Liver (tissue), 9 donors: ENCODE results near the gene PROZ. TPM values are rescaled to one million over a fixed set of nuclear protein-coding genes. Genes with fewer than 3 reads are reported as not detected.

ENCODE experiments used
- DNase-seq: peaks from one replicate; pipeline ENCODE4 v3.0.0-alpha.2; 2017; ENCODE audit warnings: low spot score
- H3K27ac ChIP-seq, 2 donors: one replicate each; pipeline ENCODE4 v1.7.0; 2013; ENCODE audit warnings: inconsistent platforms in 2 of 2, low read length in 2 of 2, control low read depth in 1 of 2, low read depth in 1 of 2, mild to moderate bottlenecking in 1 of 2
- H3K27me3 ChIP-seq, 4 donors: one replicate each; pipeline versions ENCODE4 v1.6.1 to v1.7.0; 2013; ENCODE audit warnings: low read length in 3 of 4, inconsistent platforms in 1 of 4, mild to moderate bottlenecking in 1 of 4, moderate library complexity in 1 of 4; ENCODE audit not compliant: control insufficient read depth in 4 of 4, insufficient read depth in 4 of 4
- H3K36me3 ChIP-seq, 4 donors: one replicate each; pipeline versions ENCODE4 v1.6.1 to v1.7.0; 2013; ENCODE audit warnings: low read length in 3 of 4, mild to moderate bottlenecking in 3 of 4, low read depth in 1 of 4, moderate library complexity in 1 of 4; ENCODE audit not compliant: control insufficient read depth in 4 of 4, insufficient read depth in 3 of 4
- H3K4me1 ChIP-seq, 4 donors: one replicate each; pipeline versions ENCODE4 v1.6.1 to v1.7.0; 2013; ENCODE audit warnings: low read length in 3 of 4, mild to moderate bottlenecking in 3 of 4, moderate library complexity in 1 of 4; ENCODE audit not compliant: control insufficient read depth in 4 of 4, insufficient read depth in 4 of 4
- H3K4me3 ChIP-seq, 3 donors: one replicate each; pipeline versions ENCODE4 v1.6.1 to v1.7.0; 2013; ENCODE audit warnings: low read length in 3 of 3, control low read depth in 1 of 3, low read depth in 1 of 3, mild to moderate bottlenecking in 1 of 3
- H3K9ac ChIP-seq, 2 donors: one replicate each; pipeline ENCODE4 v1.7.0; 2013; ENCODE audit warnings: low read length in 2 of 2, mild to moderate bottlenecking in 2 of 2, moderate library complexity in 2 of 2, control low read depth in 1 of 2, low read depth in 1 of 2
- H3K9me3 ChIP-seq, 4 donors: one replicate each; pipeline versions ENCODE4 v1.6.1 to v1.7.0; 2013; ENCODE audit warnings: low read length in 3 of 4; ENCODE audit not compliant: control insufficient read depth in 4 of 4
- ATF3 ChIP-seq: IDR thresholded peaks from 2 replicates; pipeline ENCODE4 v1.6.1; 2016; ENCODE audit warnings: antibody characterized with exemption
- EGR1 ChIP-seq, 2 donors: IDR thresholded peaks; 2 replicates each; pipeline ENCODE4 v1.6.1; 2016 to 2018; ENCODE audit warnings: antibody characterized with exemption in 2 of 2, low read depth in 2 of 2
- FOXA1 ChIP-seq: IDR thresholded peaks from 2 replicates; pipeline ENCODE4 v1.6.1; 2016; ENCODE audit warnings: antibody characterized with exemption
- FOXA2 ChIP-seq: IDR thresholded peaks from 2 replicates; pipeline ENCODE4 v1.6.1; 2016; ENCODE audit warnings: antibody characterized with exemption
- GABPA ChIP-seq, 2 donors: IDR thresholded peaks in 1 of 2; conservative IDR thresholded peaks in 1 of 2; 2 replicates each; pipeline ENCODE4 v1.6.1; 2016; ENCODE audit warnings: antibody characterized with exemption in 2 of 2, mild to moderate bottlenecking in 1 of 2, moderate library complexity in 1 of 2
- HNF4A ChIP-seq, 2 donors: conservative IDR thresholded peaks; 2 replicates each; pipeline ENCODE4 v1.6.1; 2016; ENCODE audit warnings: antibody characterized with exemption in 2 of 2, mild to moderate bottlenecking in 2 of 2
- MAX ChIP-seq: IDR thresholded peaks from 2 replicates; pipeline ENCODE4 v1.6.1; 2016; ENCODE audit warnings: antibody characterized with exemption
- RAD21 ChIP-seq, 2 donors: IDR thresholded peaks; 2 replicates each; pipeline ENCODE4 v1.6.1; 2016; ENCODE audit warnings: antibody characterized with exemption in 2 of 2, mild to moderate bottlenecking in 2 of 2
- REST ChIP-seq: IDR thresholded peaks from 2 replicates; pipeline ENCODE4 v1.6.1; 2016; ENCODE audit warnings: antibody characterized with exemption, mild to moderate bottlenecking
- RXRA ChIP-seq, 2 donors: IDR thresholded peaks; 2 replicates each; pipeline ENCODE4 v1.6.1; 2017 to 2018; ENCODE audit warnings: antibody characterized with exemption in 2 of 2, mild to moderate bottlenecking in 1 of 2
- SP1 ChIP-seq: IDR thresholded peaks from 2 replicates; pipeline ENCODE4 v1.6.1; 2018; ENCODE audit warnings: antibody characterized with exemption, mild to moderate bottlenecking
- YY1 ChIP-seq: IDR thresholded peaks from 2 replicates; pipeline ENCODE4 v1.6.1; 2016; ENCODE audit warnings: antibody characterized with exemption, mild to moderate bottlenecking
- ZBTB33 ChIP-seq: IDR thresholded peaks from 2 replicates; pipeline ENCODE4 v1.6.1; 2016; ENCODE audit warnings: antibody characterized with exemption
- WGBS: extraction: QIAGEN DNeasy Blood & Tissue Kit; methylation state at CpG from one replicate; pipeline ENCODE4 v1.1.7; 2013; 5-methylcytosine and 5-hydroxymethylcytosine counted together
- polyA plus RNA-seq, 2 donors: library from polyadenylated mRNA; stranded (reverse) in 1 of 2; unstranded in 1 of 2; fragments of 200-250 nt in 1 of 2; fragments of >200 nt in 1 of 2; fragmentation: Nextera tagmentation in 1 of 2; extraction: Ambion mirVana in 1 of 2; gene quantifications; one replicate each; pipeline versions ENCODE4 v1.2.1 to v1.2.3, GENCODE V29; 2013 to 2015
- total RNA-seq, 2 donors: library from RNA; depleted of rRNA; stranded (reverse); fragments of >200 nt; gene quantifications; one replicate each; pipeline ENCODE4 v1.2.3, GENCODE V29; 2014
- donor health status: healthy.
- donor health status: healthy.
- donor health status: healthy.
- donor health status: healthy.
- donor health status: healthy.

PROZ gene
- total and polyA plus RNA-seq, 4 donors, result 10.6 to 40.7 (median 30.3) TPM

GRCh38 chr13:113112893-113113845 lies 45.3 kb upstream of the PROZ start:
- peaks cover 2 to 10% (median 4%) of the 10 kb centered on the region in 4 donors for H3K4me1 ChIP-seq
- WGBS, result 59% methylated on average over 9 of the region's 9 CpGs
- H3K9ac ChIP-seq, result no peak overlapping the region
- no peaks in the 10 kb centered on the region for H3K27me3 ChIP-seq
- H3K9me3 ChIP-seq, result no peaks in the 10 kb centered on the region
- H3K36me3 ChIP-seq, result peaks cover 0 to 5% (median 4%) of the 10 kb centered on the region in 4 donors
- TF ChIP-seq EGR1 (IDR thresholded peaks at IDR 0.05; ENCODE audit: low read depth in 2 of 2) (no peak), HNF4A (conservative IDR thresholded peaks at IDR 0.05) (peak; percentile 49 to 64), MAX (no peak)
- no peak for DNase-seq
- H3K27ac ChIP-seq, result peak overlapping the region in 1 of 2 donors; percentile 56
- H3K4me3 ChIP-seq, result no peak overlapping the region

GRCh38 chr13:113113846-113114271 lies 44.6 kb upstream of the PROZ start:
- WGBS, result 97% methylated on average over 8 of the region's 8 CpGs
- Histone ChIP-seq H3K27ac (no peak overlapping the region), H3K9me3 (no peaks in the 10 kb centered on the region), H3K4me1 (peaks cover 2 to 10% (median 4%) of the 10 kb centered on the region in 4 donors), H3K27me3 (no peaks in the 10 kb centered on the region), H3K36me3 (peaks cover 0 to 8% (median 6%) of the 10 kb centered on the region in 4 donors), H3K4me3 (no peak overlapping the region), H3K9ac (no peak overlapping the region)
- TF ChIP-seq REST (no peak), RXRA (IDR thresholded peaks at IDR 0.05) (no peak), FOXA1 (no peak), ZBTB33 (no peak), MAX (no peak), RAD21 (IDR thresholded peaks at IDR 0.05) (no peak), FOXA2 (no peak), GABPA (IDR thresholded peaks at IDR 0.05 in 1 of 2, conservative IDR thresholded peaks at IDR 0.05 in 1 of 2) (no peak), ATF3 (no peak), YY1 (no peak), SP1 (no peak)
- no peak for DNase-seq
